22Rv1 (cell line): ENCODE measurements around the gene HLF.

Experiments
- H3K27ac ChIP-seq: fragments of 450-650 bp; 2 replicates; pipeline ENCODE4 v1.5.1; 2017
- CTCF ChIP-seq: fragments of 450-650 bp; IDR thresholded peaks from 2 replicates; pipeline ENCODE4 v1.5.1; 2017; ENCODE audit warnings: mild to moderate bottlenecking
- ZFX ChIP-seq: fragments of 450-650 bp; IDR thresholded peaks from 2 replicates; pipeline ENCODE4 v1.6.1; 2017; ENCODE audit warnings: antibody characterized with exemption, borderline replicate concordance

The HLF gene

GRCh38 chr17:55264278-55264644, 499 bp upstream of the HLF start:
- H3K27ac ChIP-seq, result no peak overlapping the region
- no peak for TF ChIP-seq CTCF
- TF ChIP-seq ZFX, result no peak

GRCh38 chr17:55265311-55266021, 706 bp downstream of the HLF start:
- TF ChIP-seq CTCF, result no peak
- no peak for TF ChIP-seq ZFX
- no peak overlapping the region for H3K27ac ChIP-seq

- TF ChIP-seq ZFX (no peak), CTCF (no peak)
Observed at GRCh38 chr17:55266051-55266957, 1.5 kb downstream of the HLF start.

GRCh38 chr17:55266958-55267688, 2.4 kb downstream of the HLF start:
- TF ChIP-seq ZFX (no peak), CTCF (no peak)
- H3K27ac ChIP-seq, result no peak overlapping the region

More at GRCh38 chr17:55266051-55266957, 1.5 kb downstream of the HLF start:
- no peak overlapping the region for H3K27ac ChIP-seq

- TF ChIP-seq CTCF, result no peak
- TF ChIP-seq ZFX, result no peak
- no peak overlapping the region for H3K27ac ChIP-seq
Observed at GRCh38 chr17:55267777-55268648, 3.3 kb downstream of the HLF start.

- TF ChIP-seq ZFX (no peak), CTCF (no peak)
- H3K27ac ChIP-seq, result no peak overlapping the region
Observed at GRCh38 chr17:55268649-55269480, 4.1 kb downstream of the HLF start.
